Stimulated activated CD4-positive, alpha-beta T cell treated with anti-CD3 and anti-CD28 coated beads, Interleukin-4, amount 100 ng/mL, for 1 hour (primary cell): ENCODE data around the gene TLE4.

ENCODE experiments used
- DNase-seq: peaks from one replicate; pipeline ENCODE4 v3.0.0-alpha.2; 2020

Gene TLE4

DNA sequence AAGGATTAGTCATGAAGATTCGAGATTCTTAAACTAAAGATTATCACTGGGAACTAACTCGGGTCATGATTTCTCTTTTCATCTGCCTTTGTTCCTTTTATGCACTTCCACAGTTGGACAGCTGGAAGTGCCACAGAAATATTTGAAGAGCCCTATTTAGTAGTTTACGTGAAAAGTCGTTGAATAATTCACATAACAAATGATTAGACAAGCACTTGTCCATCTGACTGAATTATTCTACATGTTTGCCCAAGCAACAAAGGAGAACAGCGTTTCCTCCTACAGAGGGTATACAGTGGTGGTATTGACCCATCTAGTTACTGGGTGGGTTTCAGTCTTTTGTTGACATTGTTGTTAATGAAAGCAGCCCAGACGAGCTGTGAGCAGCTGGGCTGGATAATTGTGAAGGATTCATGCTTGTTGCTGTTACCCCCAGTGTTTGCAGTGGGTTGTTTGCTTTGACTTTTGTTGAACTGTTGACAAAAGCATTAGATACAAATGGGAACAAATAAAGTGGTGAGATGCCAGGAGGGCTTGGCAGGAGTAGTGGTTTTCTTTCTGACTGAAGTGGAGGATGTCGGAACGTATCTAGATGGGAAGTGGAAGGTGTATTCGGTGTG, 96.2 kb downstream of the TLE4 start:
- no peak for DNase-seq

DNA sequence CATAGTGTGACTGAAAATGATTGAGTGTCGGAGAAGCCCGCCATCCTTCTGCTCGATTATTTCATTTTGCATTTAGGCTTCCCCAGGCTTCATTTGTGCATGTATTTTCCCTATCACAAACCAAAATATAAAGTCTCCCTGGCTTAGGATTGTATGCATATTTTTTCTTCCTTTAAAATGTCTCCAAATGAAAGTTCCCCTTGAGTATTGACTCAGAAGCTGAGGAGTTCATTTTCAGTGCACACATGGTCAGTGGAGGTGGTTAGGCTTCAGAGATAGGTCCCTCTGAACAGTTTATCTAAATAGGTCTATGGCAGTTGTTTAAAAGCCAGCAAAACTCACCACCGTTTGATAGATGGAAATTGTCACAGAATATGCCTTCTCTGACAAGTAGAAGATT, 97.2 kb downstream of the TLE4 start:
- no peak for DNase-seq

DNA sequence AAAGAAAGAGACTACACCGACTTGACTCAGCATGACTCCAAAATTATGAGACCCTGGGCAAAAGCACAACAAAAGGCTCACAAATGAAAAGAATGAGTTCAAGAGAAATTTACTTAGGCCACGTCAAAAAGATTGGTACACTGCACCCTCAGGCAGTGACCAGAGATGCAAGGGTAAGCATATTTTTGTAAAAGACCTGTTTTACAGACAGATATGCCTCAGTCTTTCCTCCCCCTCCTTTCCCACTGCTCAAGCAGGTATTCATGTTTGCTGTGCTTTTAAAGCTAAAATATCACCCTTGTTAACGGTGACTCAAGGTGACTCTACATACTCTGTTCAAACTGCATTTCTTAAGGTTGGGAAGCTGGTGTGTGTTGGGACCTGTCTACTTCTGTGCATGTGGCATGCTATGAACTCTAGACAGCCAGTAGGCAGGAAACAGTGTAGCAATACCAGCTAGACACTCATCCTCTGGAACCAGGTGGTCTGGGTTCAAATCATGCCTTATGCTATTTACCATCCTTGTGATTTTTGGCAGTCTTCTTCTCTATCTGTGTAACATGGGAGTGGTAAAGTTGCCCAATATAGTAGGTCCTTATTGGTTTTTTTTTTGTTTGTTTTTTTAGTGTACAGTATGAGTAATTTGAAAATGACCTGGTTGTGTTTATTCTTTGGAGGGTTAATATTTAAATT, 98.7 kb downstream of the TLE4 start:
- no peak for DNase-seq

DNA sequence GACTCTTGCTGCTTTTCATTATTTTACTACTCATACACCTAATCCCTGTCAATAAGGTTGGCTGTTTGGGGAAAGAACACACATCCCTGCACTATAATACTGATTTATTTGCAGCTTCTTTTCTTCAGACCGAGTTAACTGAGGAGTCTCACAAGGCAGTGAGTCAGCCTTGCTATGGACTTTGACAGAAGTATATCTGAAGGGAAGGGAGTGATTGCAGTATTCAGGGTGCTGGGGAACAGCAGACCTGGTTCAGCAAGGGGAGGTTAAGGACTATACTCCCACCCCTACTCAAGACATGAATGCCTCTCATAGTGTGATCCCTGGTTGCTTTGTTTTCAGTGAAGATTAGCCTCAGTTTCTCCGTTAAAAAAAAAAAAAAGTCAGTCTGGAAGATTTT, 99.8 kb downstream of the TLE4 start:
- no peak for DNase-seq

DNA sequence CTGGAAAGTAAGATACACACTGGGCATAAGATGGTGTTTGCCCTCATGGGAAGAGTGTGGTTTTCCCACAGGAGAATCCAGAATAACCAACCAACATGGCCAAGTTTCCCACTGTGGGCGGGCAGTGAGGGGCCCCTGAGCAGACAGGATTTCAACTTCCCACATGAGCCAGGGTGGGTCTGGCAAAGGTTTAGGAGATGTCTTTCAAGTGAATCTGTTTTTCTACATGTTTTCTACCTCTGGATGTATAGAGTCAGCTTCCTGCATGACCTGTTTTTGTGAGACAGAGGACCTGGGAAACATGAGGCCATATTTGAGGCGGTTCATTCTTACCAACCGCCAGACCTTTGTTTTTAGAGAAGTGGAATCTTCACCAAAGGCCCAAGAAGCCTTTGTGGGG, 100.5 kb downstream of the TLE4 start:
- DNase-seq: no peak

DNA sequence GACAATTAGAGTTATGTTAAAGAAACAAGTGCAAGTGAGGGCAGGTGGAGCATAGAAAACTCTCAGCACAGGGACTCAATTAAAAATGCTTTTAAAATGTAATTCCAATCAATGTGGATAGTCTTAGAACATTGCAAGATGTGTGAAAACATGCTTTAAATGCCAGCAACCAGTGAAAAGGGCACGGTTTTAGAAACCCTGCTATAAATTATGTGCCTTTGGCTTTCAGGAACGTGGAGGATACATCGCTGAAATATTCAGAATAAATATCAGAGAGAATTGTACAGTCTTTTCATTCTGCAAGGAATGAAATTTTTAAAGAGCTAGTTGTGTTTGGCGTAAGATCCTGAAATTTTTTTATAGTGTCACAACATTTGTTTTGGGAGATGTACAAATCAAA, 101.1 kb downstream of the TLE4 start:
- DNase-seq: no peak

DNA sequence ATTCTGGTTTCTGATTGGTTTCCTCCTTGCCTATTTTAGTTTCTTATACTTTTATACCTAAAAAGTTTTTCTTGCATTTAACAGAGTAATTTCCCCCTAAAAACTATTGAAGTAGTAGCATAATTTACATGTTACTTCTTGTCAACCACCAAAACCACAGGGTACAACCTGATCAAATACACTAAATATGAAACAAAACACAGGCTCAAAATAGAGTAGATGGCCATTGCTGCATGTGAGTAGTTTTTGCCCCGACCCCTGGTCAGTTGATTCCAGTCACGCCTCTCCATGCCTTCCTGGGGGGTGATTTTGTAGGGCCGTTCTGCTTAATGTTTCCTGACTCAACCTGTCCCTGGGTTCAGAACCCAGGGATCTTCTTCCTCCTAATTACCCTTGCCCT, 101.8 kb downstream of the TLE4 start:
- DNase-seq: no peak

DNA sequence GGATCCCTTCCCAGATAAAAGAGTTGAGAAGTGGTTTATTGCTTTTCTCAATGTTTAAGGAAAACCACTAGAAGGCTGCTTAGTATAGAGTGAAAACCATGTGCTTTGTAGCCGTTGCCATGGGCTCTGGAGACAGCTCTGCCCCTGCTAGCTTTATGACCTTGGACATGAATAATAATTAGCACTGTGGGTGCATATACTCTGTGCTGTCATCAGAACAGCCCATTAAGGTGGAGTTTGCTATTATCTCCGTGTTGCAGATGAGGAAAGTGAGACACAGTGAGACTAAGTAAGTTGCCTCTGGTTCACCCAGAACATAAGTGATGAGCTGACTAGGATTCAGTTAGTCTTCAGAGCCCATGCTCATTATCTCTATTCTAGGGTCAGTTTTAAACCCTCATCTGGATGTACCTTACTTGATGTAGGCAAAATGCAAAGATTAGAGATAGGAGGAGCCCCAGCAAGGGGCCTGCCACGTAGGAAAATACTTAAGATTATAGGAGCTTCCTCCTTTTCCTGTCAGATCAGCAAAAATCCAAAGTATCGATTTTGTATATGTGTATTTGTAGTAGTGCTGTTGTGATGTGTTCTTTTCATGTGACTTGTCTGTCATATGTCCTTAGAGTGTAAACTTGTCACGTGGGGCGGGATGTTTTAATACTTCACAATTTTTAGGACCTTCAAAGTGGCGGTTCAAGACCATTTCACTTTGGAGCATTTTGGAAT, 102.5 kb downstream of the TLE4 start:
- no peak for DNase-seq

DNA sequence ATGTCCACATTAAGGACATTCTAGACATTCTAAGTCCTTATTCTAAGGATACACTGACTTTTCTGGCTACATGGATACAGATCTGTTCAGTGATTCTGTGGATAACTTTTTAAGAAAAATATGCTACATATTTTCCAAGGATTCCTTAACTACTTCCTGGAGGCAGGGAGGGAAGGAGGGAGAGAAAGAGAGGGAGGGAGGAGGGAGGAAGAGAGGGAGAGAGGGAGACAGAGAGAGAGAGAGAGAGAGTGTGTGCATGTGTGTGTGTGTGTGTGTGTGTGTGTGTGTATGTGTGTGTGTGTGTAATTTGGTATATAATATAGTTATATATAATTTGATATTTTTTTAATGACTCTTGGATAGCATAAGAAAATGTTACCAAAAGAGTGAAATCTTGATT, 109.8 kb downstream of the TLE4 start:
- no peak for DNase-seq

DNA sequence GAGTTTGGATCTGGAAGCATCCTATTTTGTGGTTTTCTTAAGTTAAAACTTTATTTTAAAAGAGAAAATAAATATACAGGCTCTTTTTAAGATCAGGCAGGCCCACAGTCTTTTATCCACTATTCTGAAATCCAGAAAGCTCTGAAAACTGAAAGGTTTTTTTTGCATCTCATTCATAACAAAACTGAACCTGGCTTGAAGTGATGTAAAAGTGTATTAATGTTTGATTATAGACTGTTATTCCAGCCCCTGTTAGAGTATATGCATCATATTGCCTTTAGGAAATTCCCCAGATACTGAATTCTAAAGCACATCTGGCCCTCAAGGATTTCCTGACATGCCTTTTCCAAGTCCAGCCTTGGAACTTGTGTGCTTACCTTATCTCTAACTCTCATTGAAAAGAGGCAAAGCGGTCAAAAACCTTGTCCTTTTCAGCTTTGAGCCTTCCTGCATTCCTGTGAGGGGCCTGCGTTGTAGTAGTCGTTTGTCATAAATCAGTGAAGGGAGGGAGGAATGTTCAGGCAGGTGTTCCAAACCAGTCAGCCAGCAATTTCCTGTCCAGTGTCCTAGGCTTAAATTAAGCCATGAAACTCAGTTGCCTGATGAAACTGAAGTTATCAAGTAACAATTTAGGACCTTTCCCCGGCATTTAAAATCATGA, 110.4 kb downstream of the TLE4 start:
- DNase-seq: no peak

DNA sequence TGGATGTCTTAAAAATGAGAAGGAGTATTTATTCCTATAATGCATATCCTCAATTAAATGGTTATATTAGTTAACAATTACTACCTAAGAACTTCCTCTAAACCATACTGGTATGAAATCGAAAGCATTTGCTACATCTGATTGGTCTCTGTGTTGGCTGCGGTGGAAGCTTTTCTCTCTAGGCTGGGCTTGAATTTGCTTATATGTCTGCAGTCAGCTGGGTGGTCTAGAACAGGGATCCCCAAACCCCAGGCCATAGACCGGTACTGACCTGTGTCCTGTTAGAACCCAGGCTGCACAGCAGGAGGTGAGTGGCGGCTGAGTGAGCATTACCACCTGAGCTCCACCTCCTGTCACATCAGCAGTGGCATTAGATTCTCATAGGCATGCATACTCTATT, 112.3 kb downstream of the TLE4 start:
- no peak for DNase-seq

DNA sequence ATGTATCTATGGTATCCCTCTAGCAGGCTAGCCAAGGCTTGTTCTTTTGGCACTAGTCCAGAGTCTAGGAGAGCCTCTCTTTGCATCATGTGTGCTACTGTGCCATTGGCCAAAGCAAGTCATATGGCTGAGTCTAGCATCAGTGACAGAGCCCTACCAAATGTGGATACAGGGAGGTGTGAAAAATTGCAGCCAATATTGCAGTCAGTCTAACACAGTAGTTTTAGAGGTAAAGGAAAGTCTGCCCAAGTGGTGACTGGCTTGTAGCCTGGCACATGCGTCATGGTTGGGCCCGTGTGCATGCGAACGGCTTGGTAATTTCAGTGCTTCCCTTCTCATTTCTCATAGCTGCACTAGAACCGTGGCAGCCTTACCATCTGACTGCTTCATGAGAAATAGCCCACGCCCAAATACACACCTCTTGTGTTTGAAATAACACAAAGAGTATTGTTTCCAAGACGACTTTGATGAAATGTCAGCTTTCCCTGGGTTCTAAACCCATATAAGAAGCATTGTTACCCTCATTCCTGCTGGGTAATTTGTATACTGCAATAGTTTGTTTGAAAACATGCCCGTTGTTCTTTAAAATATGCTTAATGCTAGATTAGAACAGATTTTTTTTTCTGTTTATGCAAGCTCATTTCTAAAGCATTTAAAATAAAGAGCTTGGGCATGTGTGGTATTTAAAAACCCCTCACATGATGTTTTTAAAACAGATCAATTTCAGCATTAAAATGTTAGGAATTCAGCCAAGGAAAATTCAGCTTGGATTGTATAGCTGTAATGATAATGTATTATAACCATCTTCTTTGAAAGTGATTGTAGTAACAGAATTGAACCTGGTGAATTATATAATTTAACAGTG, 113.2 kb downstream of the TLE4 start:
- DNase-seq: no peak

DNA sequence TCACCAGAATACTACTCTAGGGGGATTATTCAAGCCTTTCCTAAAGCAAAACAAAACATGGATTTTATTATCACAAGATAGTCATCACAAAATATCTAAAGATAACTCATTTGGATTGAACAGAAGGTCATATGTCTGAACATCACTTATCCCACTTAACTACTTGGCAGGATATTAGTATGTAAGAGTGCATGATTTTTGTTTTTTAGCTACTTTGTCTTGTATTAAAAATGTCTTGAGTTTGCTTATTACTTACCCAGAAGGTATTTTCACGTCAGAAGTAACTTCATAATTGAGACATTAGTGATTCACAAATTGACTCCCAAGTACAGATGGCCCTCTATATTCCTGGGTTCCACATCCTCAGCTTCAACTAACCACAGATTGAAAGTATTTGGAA, 113.8 kb downstream of the TLE4 start:
- DNase-seq: no peak

DNA sequence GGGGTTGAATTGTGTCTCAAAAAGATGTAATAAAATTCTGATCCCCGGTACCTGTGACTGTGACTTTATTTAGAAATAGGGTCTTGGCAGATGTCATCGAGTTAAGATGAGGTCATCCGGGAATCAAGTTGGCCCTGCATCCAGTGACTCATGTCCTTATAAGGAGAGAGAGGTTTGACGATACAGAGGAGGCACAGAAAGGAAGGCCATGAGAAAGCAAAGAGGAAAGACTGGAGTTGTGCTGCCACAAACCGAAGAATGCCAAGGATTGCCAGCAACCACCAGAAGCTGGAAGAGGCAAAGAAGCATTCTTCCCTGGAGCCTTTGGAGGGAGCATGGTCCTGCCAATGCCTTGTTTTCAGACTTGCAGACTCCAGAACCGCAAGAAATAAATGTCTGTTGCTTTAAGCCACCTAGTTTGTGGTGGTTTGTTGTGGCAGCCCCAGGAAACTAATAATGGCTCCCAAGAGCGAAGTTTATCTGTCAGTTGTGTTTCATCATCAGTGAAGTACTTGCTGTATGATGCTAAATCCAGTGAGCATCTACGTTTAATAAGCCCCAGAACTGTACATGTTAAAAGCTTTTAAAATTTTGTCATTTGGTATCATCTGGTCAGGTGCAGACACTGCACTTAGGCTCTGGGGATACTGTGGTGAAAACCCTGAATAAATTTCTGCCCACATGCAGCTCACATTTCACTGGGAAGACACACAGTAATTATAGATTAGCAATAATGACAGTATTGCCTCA, 114.8 kb downstream of the TLE4 start:
- no peak for DNase-seq

DNA sequence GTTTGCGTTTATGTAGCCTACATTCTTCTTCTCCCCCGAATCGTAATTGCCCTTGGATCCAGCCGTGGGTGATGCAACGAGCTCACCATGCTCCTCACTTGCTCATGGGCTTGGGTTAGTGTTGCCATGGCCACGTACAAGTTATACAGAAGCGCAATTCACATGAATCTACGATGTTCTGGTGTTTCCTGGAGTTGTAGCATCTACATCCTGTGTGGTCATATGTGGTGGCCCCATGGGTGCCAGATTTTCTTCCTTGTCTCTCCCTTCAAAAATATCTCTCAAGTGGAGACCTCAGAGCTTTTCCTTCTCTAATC, 115.3 kb downstream of the TLE4 start:
- no peak for DNase-seq

DNA sequence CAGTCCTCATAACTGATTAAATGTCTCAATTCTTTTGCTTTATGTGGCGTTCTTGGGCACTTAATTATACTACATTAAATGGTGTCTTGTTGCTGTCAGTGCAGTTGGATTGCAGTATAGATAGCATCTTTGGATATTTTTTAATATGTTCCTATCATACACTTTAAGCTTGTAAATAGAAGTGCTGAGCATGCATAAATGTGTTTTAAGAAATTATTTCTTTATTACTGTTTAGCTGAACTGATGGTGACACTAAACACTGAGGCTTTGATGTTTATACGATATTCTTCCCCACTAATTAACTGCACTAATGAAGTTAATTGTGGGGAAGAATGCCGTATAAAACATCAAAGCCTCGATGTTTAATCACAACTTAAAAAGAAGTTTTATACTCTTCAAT, 116.6 kb downstream of the TLE4 start:
- DNase-seq: no peak

DNA sequence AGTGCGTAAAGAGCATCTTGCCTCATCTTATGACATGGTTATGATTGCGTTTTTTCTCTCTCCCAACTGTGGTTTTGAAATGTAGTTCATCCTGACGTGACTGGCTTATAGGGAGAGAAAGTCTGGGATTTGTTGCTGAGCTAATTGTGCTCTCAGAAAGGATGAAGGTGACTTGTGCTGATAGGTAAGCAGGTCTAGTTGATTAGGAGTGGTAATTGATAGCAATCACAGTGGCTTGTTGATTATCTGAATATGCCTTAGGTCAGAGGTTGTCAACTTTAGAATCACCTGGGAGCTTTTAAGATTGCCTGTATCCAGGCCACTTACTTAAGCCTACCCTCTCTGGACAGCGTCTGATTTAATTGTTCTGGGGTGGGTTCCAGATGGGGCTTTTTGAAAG, 117.8 kb downstream of the TLE4 start:
- no peak for DNase-seq

DNA sequence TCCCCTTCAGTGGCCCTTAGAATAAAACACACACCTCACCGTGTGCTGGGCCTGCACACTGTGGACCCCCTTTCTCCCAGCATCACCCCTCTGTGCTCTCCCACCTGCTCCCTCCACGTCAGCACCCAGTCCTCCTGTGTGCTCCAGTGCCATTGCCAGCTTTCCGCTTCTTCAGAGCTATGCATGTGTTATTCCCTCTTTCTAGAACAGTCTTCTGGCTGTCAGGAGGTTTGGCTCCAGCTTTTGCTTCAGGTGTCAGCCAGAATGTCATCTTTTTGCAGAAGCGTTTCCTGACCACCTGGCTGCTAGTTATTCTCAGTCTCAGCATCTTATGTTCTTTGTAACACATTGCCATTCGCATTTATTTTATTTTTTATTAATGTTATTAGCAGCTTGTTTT, 119.7 kb downstream of the TLE4 start:
- no peak for DNase-seq

DNA sequence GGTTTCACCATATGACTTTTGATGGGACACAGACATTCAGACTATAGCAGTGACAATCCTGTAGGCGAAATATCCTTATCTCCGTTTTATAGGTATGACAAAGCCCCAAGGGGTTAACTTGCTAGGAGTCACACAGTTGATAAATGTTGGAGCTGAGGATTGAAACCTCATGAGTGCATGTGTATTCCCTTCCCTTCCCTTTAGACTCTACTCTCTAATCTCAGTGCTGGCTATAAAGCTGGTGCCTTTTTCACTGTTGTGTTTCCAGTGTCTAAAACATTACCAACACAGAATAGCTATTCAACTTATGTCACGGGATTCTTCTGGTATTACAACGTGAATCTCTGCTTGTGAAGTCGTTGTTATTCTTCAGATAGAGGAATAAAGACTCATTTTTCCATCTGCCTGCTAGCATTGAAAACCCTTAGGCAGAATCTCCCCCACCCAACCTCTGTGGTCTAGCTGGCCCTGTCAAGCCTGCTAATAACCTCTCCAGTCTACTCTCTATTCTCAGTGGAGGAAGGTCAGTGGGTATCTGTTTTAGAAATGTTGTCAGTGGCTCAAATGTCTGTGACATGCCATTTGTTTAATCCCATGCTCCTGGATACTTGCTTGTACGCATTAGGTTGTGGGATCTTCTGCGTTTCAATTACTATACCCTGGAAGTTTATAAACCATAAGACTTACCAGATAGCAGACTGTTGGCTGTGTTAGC, 121.2 kb downstream of the TLE4 start:
- no peak for DNase-seq

DNA sequence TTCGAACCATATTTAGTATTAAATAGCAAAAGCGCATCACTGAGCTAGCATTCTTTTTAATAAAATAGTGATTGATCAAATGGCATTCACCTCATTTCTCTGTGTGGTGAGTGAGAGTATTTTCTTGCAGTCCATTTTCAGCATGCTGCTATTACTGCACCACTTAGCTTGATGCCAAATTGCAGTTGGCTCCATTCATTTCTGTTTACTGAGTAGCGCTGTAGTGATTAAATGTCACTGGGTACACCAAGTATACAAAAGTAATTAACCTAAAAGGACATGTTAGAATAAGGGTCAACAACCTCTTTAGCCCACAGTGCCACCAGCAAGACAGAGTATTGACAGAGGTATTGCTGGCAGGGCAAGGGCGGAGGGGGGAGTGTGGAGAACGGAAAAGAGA, 122.0 kb downstream of the TLE4 start:
- no peak for DNase-seq

DNA sequence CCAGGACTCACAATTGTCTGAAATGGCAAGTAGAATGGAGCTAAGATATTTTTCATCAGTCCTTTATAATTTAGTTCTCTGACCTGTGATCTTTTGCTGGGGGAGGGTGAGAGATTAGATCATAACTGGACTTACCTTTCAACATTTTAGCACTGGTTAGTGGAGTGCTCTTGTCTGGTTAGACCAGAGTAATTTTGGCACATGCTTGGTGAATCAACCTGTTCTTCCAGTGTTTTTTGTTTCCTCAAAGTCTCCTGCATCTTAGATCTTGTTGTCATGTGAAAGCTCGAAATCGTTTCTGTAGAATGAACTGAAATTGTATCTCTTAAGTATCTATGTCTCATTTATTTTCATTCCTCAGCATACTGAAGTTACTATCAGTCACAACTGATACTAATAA, 122.4 kb downstream of the TLE4 start:
- DNase-seq: no peak
